IMR-90 (cell line): ENCODE data around the gene NKPD1.

Experiments used
- BHLHE40 ChIP-seq: fragments of 150-350 bp; IDR thresholded peaks from 2 replicates; pipeline ENCODE4 v1.6.1; 2016; ENCODE audit warnings: mild to moderate bottlenecking, low read depth, low read length
- CEBPB ChIP-seq: IDR thresholded peaks from 2 replicates; pipeline ENCODE4 v1.6.1; 2012; ENCODE audit warnings: low read depth, low read length, improper control_type of control experiment
- CTCF ChIP-seq: conservative IDR thresholded peaks from 2 replicates; pipeline ENCODE4 v1.5.1; 2012; ENCODE audit warnings: mild to moderate bottlenecking, low read depth, low read length, improper control_type of control experiment
- ELK1 ChIP-seq: fragments of 150-350 bp; IDR thresholded peaks from 2 replicates; pipeline ENCODE4 v1.6.1; 2016; ENCODE audit warnings: low read depth, mild to moderate bottlenecking, low read length, moderate library complexity, borderline replicate concordance
- MAFK ChIP-seq: IDR thresholded peaks from 2 replicates; pipeline ENCODE4 v1.6.1; 2012; ENCODE audit warnings: low read depth, low read length, improper control_type of control experiment
- MAZ ChIP-seq: IDR thresholded peaks from 2 replicates; pipeline ENCODE4 v1.6.1; 2012; ENCODE audit warnings: low read depth, mild to moderate bottlenecking, low read length, improper control_type of control experiment, moderate library complexity, borderline replicate concordance
- MXI1 ChIP-seq: IDR thresholded peaks from 2 replicates; pipeline ENCODE4 v1.6.1; 2012; ENCODE audit warnings: low read depth, mild to moderate bottlenecking, low read length, moderate library complexity, borderline replicate concordance
- NFE2L2 ChIP-seq: fragments of 150-350 bp; IDR thresholded peaks from 2 replicates; pipeline ENCODE4 v1.6.1; 2016; ENCODE audit warnings: low read depth, mild to moderate bottlenecking, low read length
- POLR2A ChIP-seq: IDR thresholded peaks from 2 replicates; pipeline ENCODE4 v1.6.1; 2012; ENCODE audit warnings: mild to moderate bottlenecking, low read depth, low read length
- RAD21 ChIP-seq: IDR thresholded peaks from 2 replicates; pipeline ENCODE4 v1.6.1; 2012; ENCODE audit warnings: low read length, improper control_type of control experiment
- RCOR1 ChIP-seq: IDR thresholded peaks from 2 replicates; pipeline ENCODE4 v1.6.1; 2012; ENCODE audit warnings: mild to moderate bottlenecking, low read length, improper control_type of control experiment; ENCODE audit not compliant: insufficient replicate concordance
- RFX5 ChIP-seq: IDR thresholded peaks from 2 replicates; pipeline ENCODE4 v1.8.0; 2012; ENCODE audit warnings: low read depth, mild to moderate bottlenecking, low read length, moderate library complexity
- SMC3 ChIP-seq: fragments of 150-350 bp; IDR thresholded peaks from 2 replicates; pipeline ENCODE4 v1.6.1; 2016; ENCODE audit warnings: low read depth, mild to moderate bottlenecking, antibody characterized with exemption, low read length, moderate library complexity
- USF2 ChIP-seq: fragments of 150-350 bp; IDR thresholded peaks from 2 replicates; pipeline ENCODE4 v1.6.1; 2017; ENCODE audit warnings: mild to moderate bottlenecking, antibody characterized with exemption, low read length, low read depth

- TF ChIP-seq CTCF = no peak
- no peak for TF ChIP-seq POLR2A
- TF ChIP-seq BHLHE40 = no peak
- TF ChIP-seq RAD21 = no peak
- no peak for TF ChIP-seq CEBPB
- no peak for TF ChIP-seq MAFK
- no peak for TF ChIP-seq ELK1
- no peak for TF ChIP-seq USF2
- TF ChIP-seq RCOR1 = no peak
- TF ChIP-seq RFX5 = no peak
- TF ChIP-seq MAZ = no peak
- TF ChIP-seq NFE2L2 = no peak
- no peak for TF ChIP-seq SMC3
- TF ChIP-seq MXI1 = no peak
These were observed 20.2 kb upstream of the NKPD1 start for GRCh38 chr19:45180936-45181335.
